CD4-positive, alpha-beta T cell treated with Interleukin-17A for 4 hours (primary cell): ENCODE data around the gene CACNB2.
"Not testable (repeated sequence)": the region's sequence is repeated elsewhere in the genome, so short reads cannot be mapped to it uniquely, and the experiment has no call there.

Source experiments
- DNase-seq: peaks from one replicate; pipeline ENCODE4 v3.0.0-alpha.2; 2020; ENCODE audit warnings: mixed read lengths

Gene CACNB2

GRCh38 chr10:18532881-18533535 is 392.8 kb downstream of the CACNB2 start:
- no peak for DNase-seq

- no peak for DNase-seq
Observed at GRCh38 chr10:18533896-18534295, 393.7 kb downstream of the CACNB2 start.

- DNase-seq: no peak
Observed at GRCh38 chr10:18539335-18539734, 399.1 kb downstream of the CACNB2 start.

- no peak for DNase-seq
Observed at GRCh38 chr10:18540195-18540594, 400.0 kb downstream of the CACNB2 start.

- DNase-seq: no peak
Observed at GRCh38 chr10:18542832-18543231, 402.6 kb downstream of the CACNB2 start.

GRCh38 chr10:18545621-18546305 is 405.5 kb downstream of the CACNB2 start:
- DNase-seq: no peak

GRCh38 chr10:18549105-18549504 is 408.9 kb downstream of the CACNB2 start:
- DNase-seq: no peak

- no peak for DNase-seq
Observed at GRCh38 chr10:18551473-18551872, 411.2 kb downstream of the CACNB2 start.

GRCh38 chr10:18554479-18554878 is 414.3 kb downstream of the CACNB2 start:
- no peak for DNase-seq

- DNase-seq: no peak
Observed at GRCh38 chr10:18556522-18557147, 416.4 kb downstream of the CACNB2 start.

- DNase-seq: no peak
Observed at GRCh38 chr10:18557960-18558359, 417.7 kb downstream of the CACNB2 start.

GRCh38 chr10:18561861-18562551 is 421.8 kb downstream of the CACNB2 start:
- no peak for DNase-seq

- DNase-seq: no peak
Observed at GRCh38 chr10:18563003-18563726, 422.9 kb downstream of the CACNB2 start.

GRCh38 chr10:18565006-18565405 is 424.8 kb downstream of the CACNB2 start:
- no peak for DNase-seq

GRCh38 chr10:18566177-18566576 is 426.0 kb downstream of the CACNB2 start:
- no peak for DNase-seq

- DNase-seq: no peak
Observed at GRCh38 chr10:18567343-18567856, 427.2 kb downstream of the CACNB2 start.

- not testable (repeated sequence) for DNase-seq
Observed at GRCh38 chr10:18570386-18570785, 430.2 kb downstream of the CACNB2 start.

GRCh38 chr10:18571076-18571475 is 430.9 kb downstream of the CACNB2 start:
- no peak for DNase-seq

- no peak for DNase-seq
Observed at GRCh38 chr10:18571780-18572179, 431.6 kb downstream of the CACNB2 start.

GRCh38 chr10:18572959-18573561 is 432.8 kb downstream of the CACNB2 start:
- no peak for DNase-seq

GRCh38 chr10:18576586-18576985 is 436.4 kb downstream of the CACNB2 start:
- no peak for DNase-seq
